ENCODE data around the gene DIO1.
"Not testable (repeated sequence)": the region's sequence is repeated elsewhere in the genome, so short reads cannot be mapped to it uniquely, and the experiment has no call there.

The DIO1 gene

DNA sequence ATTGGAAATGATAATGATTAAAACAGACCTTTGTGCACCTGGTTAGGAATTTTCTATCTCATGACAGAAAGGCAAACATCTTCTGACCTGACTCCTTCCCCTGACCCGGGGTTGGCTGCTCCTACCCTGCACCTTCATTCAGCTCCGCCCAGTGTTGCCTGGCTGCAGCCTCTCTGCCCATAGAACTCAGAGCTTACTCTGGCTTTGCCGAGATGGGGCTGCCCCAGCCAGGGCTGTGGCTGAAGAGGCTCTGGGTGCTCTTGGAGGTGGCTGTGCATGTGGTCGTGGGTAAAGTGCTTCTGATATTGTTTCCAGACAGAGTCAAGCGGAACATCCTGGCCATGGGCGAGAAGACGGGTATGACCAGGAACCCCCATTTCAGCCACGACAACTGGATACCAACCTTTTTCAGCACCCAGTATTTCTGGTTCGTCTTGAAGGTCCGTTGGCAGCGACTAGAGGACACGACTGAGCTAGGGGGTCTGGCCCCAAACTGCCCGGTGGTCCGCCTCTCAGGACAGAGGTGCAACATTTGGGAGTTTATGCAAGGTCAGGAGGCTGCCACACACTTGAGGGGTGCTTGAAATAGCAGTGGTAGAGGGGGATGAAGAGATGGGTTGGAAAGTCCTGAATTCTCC lies at the start of gene DIO1:
Gene DIO1, plus strand, starts transcription at position 189 of the 638 bp plus-strand sequence. Its CDS starts 24 bp downstream, at position 213.
- no peak for DNase-seq (ENCODE audit: low read depth)

DNA sequence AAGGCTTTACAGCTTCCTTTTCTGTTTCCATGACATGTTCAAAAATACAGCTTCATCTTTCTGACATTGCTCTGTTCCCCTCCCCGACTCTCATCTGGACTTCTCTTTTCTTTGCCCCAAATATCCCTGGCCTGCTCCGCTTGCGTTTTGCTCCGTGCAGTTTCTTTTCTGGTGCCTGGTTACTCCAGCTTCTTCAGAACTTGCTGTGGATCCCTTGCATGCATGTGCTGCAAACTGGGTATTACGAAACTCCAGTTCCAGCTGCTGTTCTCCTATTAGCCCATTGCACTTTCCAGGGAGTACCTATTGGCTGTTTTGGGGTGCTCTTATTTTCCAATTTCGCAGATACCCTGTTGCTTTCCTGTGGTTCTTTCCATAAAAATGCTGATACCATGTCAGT lies 46.0 kb upstream of the DIO1 start:
- DNase-seq (ENCODE audit: low read depth), result no peak

DNA sequence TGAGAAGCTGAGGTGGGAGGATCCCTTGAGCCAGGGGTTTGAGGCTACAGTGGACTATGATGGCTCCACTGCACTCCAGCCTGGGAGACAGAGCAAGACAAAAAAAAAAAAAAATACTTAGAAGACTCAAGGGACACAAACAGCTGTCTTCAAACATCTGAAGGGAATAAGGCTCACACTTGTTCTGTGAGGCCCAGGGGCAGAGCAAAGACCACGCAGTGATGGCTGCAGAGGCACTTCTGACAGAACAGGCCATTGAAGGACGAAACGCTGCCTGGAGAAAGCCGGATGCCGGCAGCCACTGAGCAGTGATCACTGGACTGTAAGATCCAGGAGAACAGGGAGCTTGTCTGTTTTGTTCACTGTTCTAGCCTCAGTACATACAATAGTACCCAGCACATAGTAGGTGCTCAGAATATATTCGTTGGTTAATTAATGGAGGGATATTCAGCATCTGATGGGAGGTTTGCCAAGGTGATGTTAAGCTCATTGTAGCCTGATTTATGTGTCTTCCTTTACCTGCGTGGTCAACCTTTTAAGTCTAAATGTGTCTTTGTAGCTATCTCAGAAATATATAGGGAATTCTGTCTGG lies 43.8 kb upstream of the DIO1 start:
- no peak for DNase-seq (ENCODE audit: low read depth)

DNA sequence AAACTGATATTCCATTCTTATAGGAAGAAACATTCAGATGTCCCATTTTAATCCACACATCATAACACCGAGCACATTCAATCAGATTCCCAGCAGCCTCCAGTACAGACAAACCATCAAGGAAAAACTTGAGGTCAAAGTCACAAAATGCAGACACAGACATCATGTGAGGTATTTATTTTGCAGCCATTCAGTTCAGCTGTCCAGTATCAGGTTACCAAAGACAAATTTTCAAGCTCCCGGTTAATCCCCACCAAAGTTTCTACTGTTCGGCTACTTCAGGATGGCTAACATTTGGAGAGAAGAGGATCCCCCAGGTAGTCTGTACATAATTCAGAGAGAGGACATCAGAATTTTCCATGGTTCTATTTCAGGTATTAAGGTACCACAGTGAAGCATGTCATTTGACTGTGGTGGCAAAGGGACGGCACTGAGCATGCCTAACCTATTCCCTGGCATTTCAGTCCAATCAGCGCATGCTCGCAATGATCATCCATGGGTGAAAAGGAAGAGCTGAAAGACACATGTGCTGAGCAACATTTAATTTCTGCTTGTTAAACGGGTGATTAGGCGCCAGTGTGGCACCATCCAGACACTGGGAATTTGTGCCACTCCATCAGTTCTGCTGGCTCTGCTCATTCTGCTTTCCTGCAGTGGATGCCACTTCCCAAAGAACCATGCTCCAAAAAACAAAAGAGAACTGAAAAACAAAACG lies 42.3 kb upstream of the DIO1 start:
- DNase-seq (ENCODE audit: low read depth), result no peak

DNA sequence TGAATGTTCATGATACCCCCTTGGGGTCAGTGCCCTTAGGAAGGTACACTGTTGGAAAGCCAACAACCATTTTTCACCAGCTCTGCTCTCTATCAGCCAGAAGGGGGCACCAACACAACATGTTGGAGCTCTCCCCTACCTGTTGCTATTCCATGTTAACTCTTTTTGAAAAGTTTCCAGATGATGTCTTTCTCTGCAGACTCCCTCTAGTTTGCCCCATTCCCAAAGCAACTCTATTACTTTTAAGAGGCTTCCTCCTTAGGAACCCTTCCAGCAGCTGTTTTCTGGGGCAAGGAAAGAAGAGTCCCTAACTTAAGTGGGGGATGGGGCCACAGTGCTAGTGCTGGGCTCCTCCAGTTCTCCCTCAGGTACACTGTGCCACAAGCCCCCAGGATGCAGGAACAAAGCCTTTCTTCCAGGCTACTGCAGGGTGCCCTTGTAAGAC lies 33.0 kb upstream of the DIO1 start:
- peak; percentile 67 for DNase-seq (ENCODE audit: low read depth)

DNA sequence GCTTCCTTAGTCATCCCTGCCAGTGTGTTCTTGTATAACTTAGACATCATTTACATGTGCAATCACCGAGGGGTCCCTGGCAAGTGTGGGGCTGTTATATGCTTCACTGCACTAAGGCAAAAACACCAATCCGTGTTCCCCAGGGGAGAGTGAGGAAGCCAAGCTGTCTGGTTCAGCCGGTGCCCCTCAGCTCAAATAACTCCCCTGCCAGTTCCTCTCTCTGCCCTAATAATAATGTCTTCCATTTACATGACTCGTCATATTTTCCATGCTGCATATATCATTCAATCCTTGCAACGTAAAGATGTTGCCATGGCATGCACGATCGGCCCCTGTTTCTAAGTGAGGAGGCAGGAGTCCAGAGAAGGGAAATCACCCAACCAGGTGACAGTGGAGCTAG lies 31.5 kb upstream of the DIO1 start:
- no peak for DNase-seq (ENCODE audit: low read depth)

DNA sequence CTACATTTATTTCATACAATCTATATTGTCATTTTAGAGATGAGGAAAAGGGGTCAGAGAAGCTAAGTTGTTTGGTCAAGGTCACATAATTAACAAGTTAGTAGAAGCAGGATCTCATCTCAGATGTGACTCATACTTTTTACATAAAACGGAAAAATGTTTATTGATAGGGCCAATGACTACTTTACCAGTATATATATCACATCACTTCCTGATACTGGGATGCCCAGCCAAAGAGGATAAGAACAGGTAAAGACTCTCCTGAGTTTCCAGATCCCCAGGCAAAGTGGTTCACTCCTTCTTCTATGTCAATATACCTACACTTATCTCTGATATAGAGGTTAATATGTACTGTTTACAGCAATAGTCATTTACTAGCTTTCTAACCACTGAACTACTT lies 25.4 kb upstream of the DIO1 start:
- peak; percentile 12 for DNase-seq (ENCODE audit: low read depth)

DNA sequence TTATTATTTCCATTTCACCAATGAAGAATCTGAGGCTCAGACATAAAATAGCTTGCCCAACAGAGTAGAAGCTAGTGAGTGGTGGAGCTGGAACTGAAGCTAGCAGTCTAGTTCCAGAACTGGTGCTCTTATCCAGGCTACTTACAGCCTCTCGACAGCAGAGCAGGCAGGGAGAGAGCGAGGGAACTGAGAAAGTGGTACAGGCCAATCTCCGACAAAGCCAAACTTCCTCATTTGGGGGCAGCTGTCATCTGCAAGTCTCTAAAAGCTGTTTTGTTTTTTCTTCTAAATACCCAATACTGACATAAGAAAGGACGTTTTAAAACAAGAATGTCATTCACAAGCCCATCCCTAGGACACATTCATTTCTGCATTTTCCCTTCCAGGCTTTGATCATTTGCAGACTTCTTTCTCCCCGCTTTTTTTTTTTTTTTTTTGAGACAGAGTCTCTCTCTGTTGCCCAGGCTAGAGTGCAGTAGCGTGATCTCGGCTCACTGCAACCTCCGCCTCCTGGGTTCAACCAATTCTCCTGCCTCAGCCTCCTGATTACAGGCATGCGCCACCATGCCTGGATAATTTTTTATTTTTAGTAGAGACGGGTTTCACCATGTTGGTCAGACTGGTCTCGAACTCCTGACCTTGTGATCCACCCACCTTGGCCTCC lies 24.4 kb upstream of the DIO1 start:
- DNase-seq (ENCODE audit: low read depth), result no peak

DNA sequence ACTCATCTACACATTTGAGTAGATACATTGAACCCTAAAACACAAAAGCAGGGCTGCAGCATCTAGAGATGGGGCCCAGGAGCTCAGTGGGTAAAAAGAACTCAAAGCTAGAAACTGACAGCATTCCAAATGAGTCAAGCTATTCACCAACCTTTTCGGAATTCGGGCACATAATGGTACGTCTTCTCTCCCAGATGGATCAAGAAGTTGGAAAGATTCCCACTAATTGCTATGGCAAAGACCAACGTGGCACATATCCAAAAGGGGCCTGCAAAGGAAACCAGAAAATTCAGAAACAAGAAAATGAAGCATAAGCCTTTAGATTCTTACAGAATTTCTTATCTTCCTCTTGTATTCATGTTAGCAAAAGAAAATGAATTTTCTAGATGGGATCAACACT lies 22.8 kb upstream of the DIO1 start:
- DNase-seq (ENCODE audit: low read depth), result no peak

DNA sequence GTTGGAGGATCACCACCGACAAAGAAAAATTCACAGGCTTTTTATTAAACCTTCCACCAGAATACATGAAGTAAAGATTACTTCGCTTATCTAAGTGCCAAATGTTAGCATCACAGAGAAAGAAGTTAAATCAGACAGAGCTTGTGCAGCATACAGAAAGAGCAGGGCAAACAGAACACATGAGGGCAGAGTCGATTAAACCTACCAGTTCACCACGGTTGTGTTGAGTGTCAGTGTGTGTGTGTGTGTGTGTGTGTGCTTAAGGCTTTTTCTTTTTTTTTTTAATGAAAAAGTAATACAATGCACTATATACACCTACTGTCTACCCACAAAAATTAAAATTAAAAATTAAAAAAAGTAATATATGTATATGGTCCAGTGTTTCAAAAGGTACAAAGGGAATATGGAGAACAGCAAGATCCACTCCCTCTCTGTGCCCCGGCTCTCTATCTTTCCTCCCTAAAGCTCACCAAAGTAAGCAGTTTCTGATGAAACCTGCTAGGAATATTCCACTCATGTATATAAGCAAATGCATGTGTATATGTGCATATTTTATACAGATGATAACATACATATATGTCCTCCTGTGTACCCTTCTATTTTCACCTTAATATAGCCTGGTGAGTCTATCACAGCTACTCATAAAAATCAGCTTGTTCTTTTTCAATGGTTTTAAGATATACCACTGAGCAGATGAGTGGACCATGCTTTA lies 22.1 kb upstream of the DIO1 start:
- DNase-seq (ENCODE audit: low read depth), result no peak

DNA sequence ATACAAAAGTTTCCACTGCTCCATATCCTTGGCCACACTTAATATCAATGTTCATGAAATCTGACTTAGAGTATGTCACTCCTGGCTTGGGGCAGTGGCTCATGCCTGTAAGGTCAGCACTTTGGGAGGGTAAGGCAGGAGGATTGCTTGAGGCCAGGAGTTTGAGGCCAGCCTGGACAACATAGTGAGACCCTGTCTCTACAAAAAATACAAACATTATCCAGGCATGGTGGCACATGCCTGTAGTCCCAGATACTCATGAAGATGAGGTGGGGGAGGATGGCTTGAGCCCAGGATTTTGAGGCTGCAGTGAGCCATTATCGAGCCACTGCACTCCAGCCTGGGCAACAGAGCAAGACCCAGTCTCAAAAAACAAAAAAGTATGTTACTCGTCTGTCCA lies 18.8 kb upstream of the DIO1 start:
- DNase-seq (ENCODE audit: low read depth), result not testable (repeated sequence)

DNA sequence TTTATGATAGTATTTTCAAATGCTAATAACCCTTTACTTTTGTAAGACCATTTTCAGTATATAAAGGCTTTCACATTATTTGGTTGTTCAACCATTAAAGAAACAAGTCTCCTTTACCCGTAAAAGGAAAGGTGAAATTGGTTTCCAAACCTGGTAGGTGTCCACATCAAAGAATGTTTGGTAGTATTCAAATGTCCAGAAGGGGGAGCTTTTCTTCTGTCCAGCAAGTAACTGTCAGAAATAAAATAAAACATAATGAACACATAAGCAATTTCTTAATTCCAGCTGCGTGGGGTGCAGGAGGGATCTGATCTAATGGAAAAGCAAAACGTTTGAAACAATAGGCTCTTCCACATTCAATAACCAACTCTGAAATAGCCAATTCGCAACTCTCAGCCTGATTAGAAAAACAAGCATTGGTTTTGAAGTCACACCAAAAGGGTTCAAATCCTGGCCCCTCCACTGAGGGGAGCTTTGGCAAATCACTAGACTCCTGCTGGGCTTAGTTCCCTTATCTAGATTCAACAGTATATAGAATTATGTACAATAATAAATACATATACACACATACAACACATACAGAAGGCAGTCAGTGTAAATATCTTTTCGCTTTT lies 15.4 kb upstream of the DIO1 start:
- peak; percentile 61 for DNase-seq (ENCODE audit: low read depth)

DNA sequence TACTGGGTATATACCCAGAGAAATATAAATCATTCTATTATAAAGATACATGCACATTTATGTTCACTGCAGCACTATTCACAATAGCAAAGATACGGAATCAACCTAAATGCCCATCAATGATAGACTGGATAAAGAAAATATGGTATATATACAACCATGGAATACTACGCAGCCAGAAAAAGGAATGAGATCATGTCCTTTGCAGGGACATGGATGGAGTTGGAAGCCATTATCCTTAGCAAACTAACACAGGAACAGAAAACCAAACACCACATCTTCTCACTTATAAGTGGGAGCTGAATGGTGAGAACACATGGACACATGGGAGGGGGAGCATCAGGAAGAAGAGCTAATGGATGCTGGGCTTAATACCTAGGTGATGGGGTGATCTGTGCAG lies 12.1 kb upstream of the DIO1 start:
- not testable (repeated sequence) for DNase-seq (ENCODE audit: low read depth)

DNA sequence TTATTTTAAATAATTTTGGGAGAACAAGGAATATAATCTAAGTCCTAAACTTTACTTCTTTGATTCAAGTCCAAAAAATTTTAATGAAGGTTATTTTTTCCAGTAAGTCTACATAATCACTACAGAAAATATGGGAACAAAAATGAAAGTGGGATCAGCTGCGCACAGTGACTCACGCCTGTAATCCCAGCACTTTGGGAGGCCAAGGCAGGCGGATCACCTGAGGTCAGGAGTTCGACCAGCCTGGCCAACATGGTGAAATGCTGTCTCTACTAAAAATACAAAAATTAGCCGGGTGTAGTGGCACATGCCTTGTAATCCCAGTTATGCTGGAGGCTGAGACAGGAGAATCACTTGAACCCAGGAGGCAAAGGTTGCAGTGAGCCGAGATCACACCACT lies 10.4 kb upstream of the DIO1 start:
- DNase-seq (ENCODE audit: low read depth), result not testable (repeated sequence)

DNA sequence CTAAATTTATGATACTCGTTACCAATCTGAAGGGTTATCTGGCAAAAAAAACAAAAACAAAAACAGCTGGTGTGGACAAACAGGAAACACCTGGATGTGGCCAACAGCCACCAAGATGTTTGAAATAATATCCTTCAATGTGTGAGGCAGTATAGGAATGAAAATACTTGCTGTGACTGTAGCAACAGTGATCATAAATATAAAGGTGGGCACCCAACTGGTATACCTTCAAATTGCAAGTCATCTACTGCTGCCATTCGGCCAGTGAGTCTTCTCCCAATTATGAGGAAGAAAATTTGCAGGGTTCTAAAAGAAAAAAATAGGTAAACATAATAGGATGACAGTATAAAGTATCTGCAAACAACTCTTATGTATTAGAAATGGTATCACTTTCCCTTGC lies 5.3 kb upstream of the DIO1 start:
- DNase-seq (ENCODE audit: low read depth), result no peak

DNA sequence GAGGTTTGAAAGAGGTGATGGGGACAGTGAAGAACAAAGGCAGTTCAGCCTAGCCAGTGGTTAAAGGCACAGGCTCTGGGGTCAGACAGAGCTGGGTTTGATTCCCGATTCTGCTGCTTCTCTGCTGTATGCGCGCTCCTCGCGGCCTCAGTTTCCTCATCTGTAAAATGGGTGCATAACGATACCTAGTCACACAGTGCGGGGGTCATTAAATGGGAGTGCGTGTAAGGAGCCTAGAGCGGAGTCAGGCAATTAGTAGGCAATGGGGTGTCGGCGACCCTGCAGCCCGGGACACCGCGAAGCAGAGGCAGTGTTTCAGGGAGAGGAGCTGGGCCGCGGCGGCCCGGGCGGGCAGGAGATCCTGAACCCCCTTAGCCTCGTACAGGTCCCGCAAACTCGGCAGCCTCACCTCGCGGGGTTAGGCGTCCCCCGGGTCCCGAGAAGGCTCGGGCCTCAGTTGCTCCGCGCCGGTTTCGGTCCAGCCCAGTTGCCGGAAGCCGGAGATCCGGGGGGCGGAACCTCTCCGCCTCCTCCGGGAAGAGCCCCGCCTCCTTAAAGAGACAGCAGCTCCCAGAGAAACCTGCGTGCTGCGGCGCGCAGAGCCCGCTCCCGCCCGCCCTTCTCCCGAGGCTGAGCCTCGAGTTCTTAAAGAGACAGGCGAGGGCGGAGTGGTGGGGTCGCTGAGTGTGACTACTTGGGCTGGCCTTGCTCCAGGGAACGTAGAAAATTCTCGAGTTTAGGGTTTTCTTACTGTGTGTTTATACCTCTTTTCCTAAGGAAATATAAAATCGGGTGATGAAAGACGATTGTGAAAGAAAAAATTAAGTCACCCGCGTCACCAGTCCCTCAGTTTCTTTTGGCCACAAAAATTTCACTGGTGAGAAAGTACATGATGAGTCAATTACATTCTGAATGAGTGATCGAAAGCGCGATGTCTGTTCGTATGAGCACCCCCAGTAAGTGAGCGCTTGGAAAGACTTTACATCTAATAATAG lies 4.4 kb upstream of the DIO1 start, which contains the start of gene YIPF1:
Gene YIPF1, minus strand, starts transcription at position 494 of the 995 bp plus-strand sequence. CDS start 860 bp downstream, outside the sequence.
- DNase-seq (ENCODE audit: low read depth), result peak; percentile 92

DNA sequence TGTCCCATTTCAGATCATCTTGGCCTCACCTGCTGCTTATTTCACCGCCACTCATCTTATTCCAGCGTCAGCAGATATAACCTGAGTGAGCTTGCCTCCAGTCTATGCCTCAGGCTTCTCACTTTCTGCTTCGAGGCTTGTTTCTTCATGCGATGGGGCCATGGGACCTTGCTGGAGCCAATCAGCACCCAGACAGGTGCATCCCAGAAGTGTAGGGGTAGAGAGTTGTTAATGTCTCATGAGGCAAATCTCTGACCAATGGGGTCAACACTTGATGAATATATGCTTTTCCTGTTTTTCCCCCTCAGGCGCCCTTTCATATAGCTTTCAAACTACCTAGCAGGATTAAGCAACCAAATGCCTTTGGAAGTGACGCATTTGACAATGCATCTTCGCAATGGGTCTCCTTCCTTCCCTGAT lies 3.5 kb upstream of the DIO1 start:
- DNase-seq (ENCODE audit: low read depth), result no peak

DNA sequence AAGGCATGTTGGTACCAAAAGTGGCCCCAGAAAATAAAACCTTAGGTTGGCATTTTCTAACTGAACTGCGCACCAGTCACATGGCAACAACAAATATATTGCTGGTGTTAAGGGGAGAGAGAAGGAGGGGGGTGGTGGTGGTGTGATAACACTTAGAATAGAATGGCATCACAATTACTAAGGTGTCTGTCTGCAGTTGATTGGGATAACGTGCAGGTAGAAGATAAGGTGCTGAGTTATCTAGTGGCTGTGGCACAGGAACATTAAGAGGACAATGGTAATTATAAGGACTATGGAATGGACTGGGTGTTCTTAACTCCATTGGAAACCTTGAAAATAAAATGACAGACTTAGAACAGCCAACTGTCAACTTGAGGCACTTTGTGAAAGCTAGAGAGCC lies 3.0 kb upstream of the DIO1 start:
- no peak for DNase-seq (ENCODE audit: low read depth)

DNA sequence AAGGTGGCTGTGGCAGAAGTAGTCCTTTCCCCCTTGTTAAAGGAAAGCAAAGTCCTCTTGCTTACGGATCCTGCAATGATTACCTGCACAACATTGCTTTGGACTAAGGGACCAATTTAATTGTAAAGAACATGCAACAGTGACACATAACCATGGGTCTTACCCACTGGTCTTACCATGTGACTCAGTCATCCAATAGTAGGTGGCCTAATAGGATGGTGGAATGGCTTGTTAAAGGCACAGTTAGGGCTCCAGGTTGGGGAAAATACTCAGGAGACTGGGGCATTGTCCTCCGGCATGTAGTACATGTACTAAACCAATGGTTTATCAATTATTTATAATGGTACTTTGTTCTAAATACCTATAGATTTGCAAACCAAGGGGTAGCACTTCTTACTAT lies 2.3 kb upstream of the DIO1 start:
- no peak for DNase-seq (ENCODE audit: low read depth)

DNA sequence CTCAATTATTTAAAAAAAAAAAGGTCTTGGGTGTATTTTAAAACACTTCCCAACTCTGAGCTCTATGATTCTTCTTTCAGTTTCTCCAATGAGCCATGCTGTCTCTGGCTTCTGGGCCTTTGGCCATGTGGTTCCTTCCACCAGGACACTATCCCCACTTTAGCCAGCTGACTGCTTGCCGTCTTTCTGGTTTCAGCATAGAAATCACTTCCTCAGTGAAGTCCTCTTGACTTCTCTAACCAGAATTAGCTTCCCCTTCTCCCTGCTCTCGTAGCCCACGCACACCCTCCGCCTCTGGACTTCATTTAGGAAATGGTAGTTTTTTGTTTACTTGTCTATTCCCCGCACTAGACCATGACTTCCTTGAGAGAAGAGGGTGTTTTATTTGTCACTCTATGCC lies 1.1 kb upstream of the DIO1 start:
- no peak for DNase-seq (ENCODE audit: low read depth)

Measured in EH (cell line).